Kidney epithelial cell (primary cell): Measurements from ENCODE around the gene ASB2. TPM values are rescaled to one million over a fixed set of nuclear protein-coding genes. Genes with fewer than 3 reads are reported as not detected.
A peak's percentile ranks its signal among the peaks of the same experiment; 100 is the strongest.

ENCODE experiments used
- DNase-seq: peaks from one replicate; pipeline ENCODE4 v3.0.0-alpha.2; 2010; ENCODE audit warnings: low read depth
- H3K27me3 ChIP-seq: 2 replicates; pipeline ENCODE4 v1.6.0; 2011; ENCODE audit warnings: low read length; ENCODE audit not compliant: control insufficient read depth, insufficient read depth
- H3K36me3 ChIP-seq: 2 replicates; pipeline ENCODE4 v1.5.1; 2011; ENCODE audit warnings: low read length; ENCODE audit not compliant: control insufficient read depth, insufficient read depth
- H3K4me3 ChIP-seq: 2 replicates; pipeline ENCODE4 v1.5.1; 2011; ENCODE audit warnings: low read depth, mild to moderate bottlenecking, control low read depth, low read length
- CTCF ChIP-seq: IDR thresholded peaks from 2 replicates; pipeline ENCODE4 v1.5.1; 2011; ENCODE audit warnings: mild to moderate bottlenecking, moderate library complexity, low read length, control low read depth, inconsistent platforms; ENCODE audit not compliant: insufficient read depth, poor library complexity, severe bottlenecking
- total RNA-seq: library from RNA; depleted of rRNA; stranded (reverse); fragments of >200 nt; gene quantifications from 2 replicates; pipeline ENCODE4 v1.2.3, GENCODE V29; 2015

Gene ASB2
- total RNA-seq, 1 donor from 2014 or later = 7.4 TPM

GRCh38 chr14:93986955-93987354, 10.6 kb upstream of the ASB2 start:
- H3K36me3 ChIP-seq = no peaks in the 10 kb centered on the region
- H3K27me3 ChIP-seq = peaks cover 2% of the 10 kb centered on the region
- DNase-seq = no peak
- no peak overlapping the region for H3K4me3 ChIP-seq
- TF ChIP-seq CTCF = no peak

- peak; percentile 38 for TF ChIP-seq CTCF
- Histone ChIP-seq H3K27me3 (peaks cover 4% of the 10 kb centered on the region), H3K36me3 (no peaks in the 10 kb centered on the region), H3K4me3 (no peak overlapping the region)
- DNase-seq = peak; percentile 67
These were observed 8.6 kb upstream of the ASB2 start for GRCh38 chr14:93984987-93985410.

GRCh38 chr14:93984070-93984469, 7.7 kb upstream of the ASB2 start:
- Histone ChIP-seq H3K36me3 (no peaks in the 10 kb centered on the region), H3K4me3 (no peak overlapping the region), H3K27me3 (peaks cover 2% of the 10 kb centered on the region)
- DNase-seq = no peak
- TF ChIP-seq CTCF = no peak

- Histone ChIP-seq H3K4me3 (no peak overlapping the region), H3K36me3 (no peaks in the 10 kb centered on the region), H3K27me3 (peaks cover 2% of the 10 kb centered on the region)
- no peak for DNase-seq
- no peak for TF ChIP-seq CTCF
These were observed 6.0 kb upstream of the ASB2 start for GRCh38 chr14:93982230-93983007.

GRCh38 chr14:93981316-93982229, 5.2 kb upstream of the ASB2 start:
- Histone ChIP-seq H3K27me3 (peaks cover 6% of the 10 kb centered on the region), H3K4me3 (no peak overlapping the region), H3K36me3 (no peaks in the 10 kb centered on the region)
- DNase-seq = no peak
- no peak for TF ChIP-seq CTCF
